ENCODE measurements around the gene PRR15L. TPM values are rescaled to one million over a fixed set of nuclear protein-coding genes. Genes with fewer than 3 reads are reported as not detected.

PRR15L gene
- total RNA-seq, 4 donors from 2014 or later: 0.87 TPM; not detected in 3

DNA sequence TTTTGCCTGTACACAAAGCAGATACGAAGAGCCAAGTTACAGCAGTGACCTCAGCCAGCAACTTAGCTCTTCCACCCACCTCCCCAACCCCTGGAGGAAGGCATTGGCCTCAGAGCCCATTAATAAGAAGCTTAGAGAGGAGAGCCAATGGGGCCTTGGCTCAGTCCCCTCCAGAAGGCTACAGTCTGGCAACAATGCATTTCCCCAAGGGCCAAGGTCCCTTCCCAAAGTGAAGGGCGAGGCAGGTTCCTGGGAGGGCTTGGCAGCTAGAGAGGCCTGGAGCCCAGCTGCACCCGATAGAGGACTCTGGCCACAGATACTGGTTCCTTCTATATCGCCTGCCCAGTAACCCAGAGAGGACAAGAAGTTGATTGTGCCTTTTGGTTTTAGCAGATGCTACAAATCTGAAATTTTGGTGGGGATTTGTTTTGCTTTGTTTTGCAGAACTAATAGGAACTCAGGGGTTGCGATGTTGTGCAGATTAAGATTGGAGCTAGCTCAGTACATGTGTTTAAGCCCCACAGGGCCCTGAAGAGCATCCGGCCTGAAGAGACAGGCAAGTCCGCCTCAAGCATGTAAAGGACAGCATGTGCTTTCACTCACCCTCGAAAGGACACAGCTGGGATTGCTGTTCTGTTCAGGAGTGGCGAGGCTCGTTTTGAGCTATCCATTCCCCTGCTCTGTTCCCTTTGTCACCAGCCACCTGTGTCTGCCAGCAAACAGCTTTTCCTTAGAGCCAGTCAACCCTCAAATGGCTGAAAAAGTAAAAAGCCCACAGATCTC is 28.3 kb downstream of the PRR15L start:
- H3K4me1 ChIP-seq: no peaks in the 10 kb centered on the region
- intact Hi-C loops (cut with DNase I; ENCODE audit: low total_unique reads): no loop called here
- H3K36me3 ChIP-seq: peaks cover 0 to 54% of the 10 kb centered on the region in 2 donors
- peak overlapping the region; percentile 4 to 60 (median 48) for H3K27ac ChIP-seq
- in situ Hi-C loops (cut with MboI; ENCODE audit: low sequenced_read_pairs in 4 of 4): no loop called here
- no peak for DNase-seq
- peak; percentile 29 to 75 for ATAC-seq
- TF ChIP-seq POLR2A (IDR thresholded peaks at IDR 0.05): no peak
- TF ChIP-seq, protein P1, sequence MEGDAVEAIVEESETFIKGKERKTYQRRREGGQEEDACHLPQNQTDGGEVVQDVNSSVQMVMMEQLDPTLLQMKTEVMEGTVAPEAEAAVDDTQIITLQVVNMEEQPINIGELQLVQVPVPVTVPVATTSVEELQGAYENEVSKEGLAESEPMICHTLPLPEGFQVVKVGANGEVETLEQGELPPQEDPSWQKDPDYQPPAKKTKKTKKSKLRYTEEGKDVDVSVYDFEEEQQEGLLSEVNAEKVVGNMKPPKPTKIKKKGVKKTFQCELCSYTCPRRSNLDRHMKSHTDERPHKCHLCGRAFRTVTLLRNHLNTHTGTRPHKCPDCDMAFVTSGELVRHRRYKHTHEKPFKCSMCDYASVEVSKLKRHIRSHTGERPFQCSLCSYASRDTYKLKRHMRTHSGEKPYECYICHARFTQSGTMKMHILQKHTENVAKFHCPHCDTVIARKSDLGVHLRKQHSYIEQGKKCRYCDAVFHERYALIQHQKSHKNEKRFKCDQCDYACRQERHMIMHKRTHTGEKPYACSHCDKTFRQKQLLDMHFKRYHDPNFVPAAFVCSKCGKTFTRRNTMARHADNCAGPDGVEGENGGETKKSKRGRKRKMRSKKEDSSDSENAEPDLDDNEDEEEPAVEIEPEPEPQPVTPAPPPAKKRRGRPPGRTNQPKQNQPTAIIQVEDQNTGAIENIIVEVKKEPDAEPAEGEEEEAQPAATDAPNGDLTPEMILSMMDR (IDR thresholded peaks at IDR 0.05 in 4 of 5, conservative IDR thresholded peaks at IDR 0.05 in 1 of 5): no peak
- H3K27me3 ChIP-seq: no peaks in the 10 kb centered on the region
- H3K9me3 ChIP-seq: no peaks in the 10 kb centered on the region
- H3K4me3 ChIP-seq: no peak overlapping the region

DNA sequence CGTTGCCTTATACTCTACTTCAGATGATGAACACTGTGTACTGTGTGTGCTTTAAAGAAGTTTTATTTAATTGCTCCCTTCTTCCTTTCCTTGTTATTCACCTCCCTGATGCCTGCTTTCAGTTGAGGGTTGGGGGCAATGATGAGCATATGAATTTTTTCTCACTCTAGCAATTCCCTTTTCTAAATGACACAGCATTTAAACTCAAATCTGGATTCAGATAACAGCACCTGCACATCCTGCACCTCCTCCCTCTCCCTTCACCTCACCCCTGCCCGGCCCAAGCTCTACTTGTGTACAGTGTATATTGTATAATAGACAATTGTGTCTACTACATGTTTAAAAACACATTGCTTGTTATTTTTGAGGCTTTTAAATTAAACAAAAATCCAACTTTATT is 29.3 kb downstream of the PRR15L start:
- no peak overlapping the region for H3K4me3 ChIP-seq
- ATAC-seq: no peak
- in situ Hi-C loops (cut with MboI; ENCODE audit: low sequenced_read_pairs in 4 of 4): no loop called here
- DNase-seq: no peak
- no peaks in the 10 kb centered on the region for H3K27me3 ChIP-seq
- H3K27ac ChIP-seq: peak overlapping the region in 2 of 4 donors; percentile 52 to 60
- no peaks in the 10 kb centered on the region for H3K4me1 ChIP-seq
- TF ChIP-seq, protein P1 (IDR thresholded peaks at IDR 0.05 in 4 of 5, conservative IDR thresholded peaks at IDR 0.05 in 1 of 5): no peak
- no peak for TF ChIP-seq POLR2A (IDR thresholded peaks at IDR 0.05)
- peaks cover 0 to 64% of the 10 kb centered on the region in 2 donors for H3K36me3 ChIP-seq
- no peaks in the 10 kb centered on the region for H3K9me3 ChIP-seq
- intact Hi-C loops (cut with DNase I; ENCODE audit: low total_unique reads): no loop called here

DNA sequence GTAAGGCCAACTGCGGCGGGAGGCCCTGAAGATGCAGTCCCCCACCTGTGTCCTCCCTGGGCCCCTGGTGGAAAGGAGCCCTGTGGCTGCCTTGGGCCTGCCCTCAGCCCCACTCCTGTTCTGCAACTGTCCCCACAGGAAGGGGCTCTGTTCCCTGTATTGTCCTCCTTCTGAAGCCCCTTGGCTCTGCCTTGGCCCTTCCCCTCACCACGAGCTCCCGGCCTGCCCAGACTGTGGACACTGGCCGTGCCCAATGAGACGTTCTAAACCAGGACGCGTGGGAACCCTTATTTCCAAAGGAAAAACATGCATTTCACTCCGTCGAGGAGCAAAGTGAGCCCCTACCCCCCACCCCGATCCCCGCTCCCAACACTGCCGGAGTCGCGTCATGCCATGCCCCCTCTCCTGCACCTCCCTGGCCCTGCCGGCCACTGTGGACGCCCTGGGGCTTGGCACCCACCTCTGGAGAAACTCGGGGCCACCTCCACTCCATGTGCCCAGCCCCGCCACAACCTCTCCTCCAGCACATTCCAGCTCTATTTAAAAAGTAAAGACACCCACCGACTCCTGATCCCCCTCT is 29.8 kb downstream of the PRR15L start:
- ATAC-seq (no peak), DNase-seq (no peak)
- no peak overlapping the region for H3K27ac ChIP-seq
- peaks cover 0 to 69% of the 10 kb centered on the region in 2 donors for H3K36me3 ChIP-seq
- in situ Hi-C loops (cut with MboI; ENCODE audit: low sequenced_read_pairs in 4 of 4) (no loop called here), intact Hi-C loops (cut with DNase I; ENCODE audit: low total_unique reads) (no loop called here)
- H3K4me3 ChIP-seq: no peak overlapping the region
- TF ChIP-seq POLR2A (IDR thresholded peaks at IDR 0.05): no peak
- TF ChIP-seq, protein P1 (IDR thresholded peaks at IDR 0.05 in 4 of 5, conservative IDR thresholded peaks at IDR 0.05 in 1 of 5): no peak
- no peaks in the 10 kb centered on the region for H3K4me1 ChIP-seq
- no peaks in the 10 kb centered on the region for H3K27me3 ChIP-seq
- no peaks in the 10 kb centered on the region for H3K9me3 ChIP-seq

DNA sequence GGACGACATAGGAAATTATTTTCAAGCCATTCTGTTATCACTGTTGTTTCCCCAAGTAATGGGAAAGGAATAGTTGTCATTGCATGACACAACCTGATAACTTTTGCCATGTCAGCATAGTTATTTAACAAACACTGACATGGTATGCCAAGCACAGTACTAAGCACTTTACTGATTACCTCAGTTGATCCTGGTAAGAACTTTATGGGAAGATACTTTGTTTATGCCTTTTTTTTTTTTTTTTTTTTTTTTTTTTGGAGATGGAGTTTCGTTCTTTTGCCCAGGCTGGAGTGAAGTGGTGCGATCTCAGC is 32.0 kb downstream of the PRR15L start:
- Histone ChIP-seq H3K4me3 (no peak overlapping the region), H3K4me1 (no peaks in the 10 kb centered on the region), H3K27ac (no peak overlapping the region), H3K9me3 (no peaks in the 10 kb centered on the region), H3K36me3 (peaks cover 0 to 77% of the 10 kb centered on the region in 2 donors), H3K27me3 (no peaks in the 10 kb centered on the region)
- ATAC-seq (no peak), DNase-seq (no peak)
- intact Hi-C loops (cut with DNase I; ENCODE audit: low total_unique reads) (no loop called here), in situ Hi-C loops (cut with MboI; ENCODE audit: low sequenced_read_pairs in 4 of 4) (no loop called here)
- TF ChIP-seq POLR2A (IDR thresholded peaks at IDR 0.05): no peak
- TF ChIP-seq, protein P1 (IDR thresholded peaks at IDR 0.05 in 4 of 5, conservative IDR thresholded peaks at IDR 0.05 in 1 of 5): no peak
